ENCODE measurements around the gene ROBO1.

DNA sequence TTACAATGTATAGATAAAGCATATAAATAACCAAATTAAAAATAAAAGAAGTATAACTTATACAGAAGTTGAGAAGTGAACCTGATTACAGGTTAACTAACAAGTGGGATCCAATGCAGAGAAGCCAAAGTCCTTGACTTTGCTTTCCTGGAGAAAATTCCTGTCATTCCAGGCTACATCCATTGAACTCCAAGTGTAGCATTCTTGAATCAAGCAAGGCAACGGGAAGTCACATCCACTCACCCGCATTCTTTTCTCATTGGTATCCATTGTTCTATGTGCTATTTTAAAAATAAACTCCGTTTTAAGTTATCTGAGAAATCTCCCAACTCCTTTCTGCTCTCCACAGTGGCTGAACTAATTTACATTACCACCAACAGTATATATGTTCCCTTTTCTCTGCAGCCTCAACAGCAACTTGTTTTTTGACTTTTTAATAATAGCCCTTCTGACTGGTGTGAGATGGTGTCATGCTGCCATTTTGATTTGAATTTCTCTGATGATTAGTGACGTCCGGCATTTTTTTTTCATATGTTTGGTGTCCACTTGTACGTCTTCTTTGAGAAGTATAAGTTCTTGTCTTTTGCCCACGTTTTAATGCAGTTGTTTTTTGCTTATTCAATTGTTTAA is 534.3 kb downstream of the ROBO1 start:
- no peak for TF ChIP-seq ELF4 (IDR thresholded peaks at IDR 0.05)
- TF ChIP-seq SUZ12 (IDR thresholded peaks at IDR 0.05), result no peak
- TF ChIP-seq, protein P1, sequence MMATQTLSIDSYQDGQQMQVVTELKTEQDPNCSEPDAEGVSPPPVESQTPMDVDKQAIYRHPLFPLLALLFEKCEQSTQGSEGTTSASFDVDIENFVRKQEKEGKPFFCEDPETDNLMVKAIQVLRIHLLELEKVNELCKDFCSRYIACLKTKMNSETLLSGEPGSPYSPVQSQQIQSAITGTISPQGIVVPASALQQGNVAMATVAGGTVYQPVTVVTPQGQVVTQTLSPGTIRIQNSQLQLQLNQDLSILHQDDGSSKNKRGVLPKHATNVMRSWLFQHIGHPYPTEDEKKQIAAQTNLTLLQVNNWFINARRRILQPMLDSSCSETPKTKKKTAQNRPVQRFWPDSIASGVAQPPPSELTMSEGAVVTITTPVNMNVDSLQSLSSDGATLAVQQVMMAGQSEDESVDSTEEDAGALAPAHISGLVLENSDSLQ (IDR thresholded peaks at IDR 0.05), result no peak
- TF ChIP-seq NFRKB (IDR thresholded peaks at IDR 0.05), result no peak
